IMR-90 (cell line): ENCODE data around the gene CLK4. TPM values are rescaled to one million over a fixed set of nuclear protein-coding genes. Genes with fewer than 3 reads are reported as not detected.

Source experiments
- ATAC-seq: fragments of 200-7000 bp; cut with Tn5 transposase; 2 replicates; pipeline ENCODE4 v1.9.1; 2020; ENCODE audit warnings: low read depth, mild to moderate bottlenecking, moderate library complexity
- BruUV-seq: library from RNA; stranded (reverse); fragments of 400-500 nt; replicated peaks from 2 replicates; lab custom pipeline; 2021; lab: Mats Ljungman, UMichigan
- CTCF ChIA-PET: fragments of 300-600 bp; formaldehyde crosslinking; extraction: SDS; loops from one replicate; lab custom pipeline; 2021; ENCODE audit warnings: antibody characterized with exemption; lab: Yijun Ruan, JAX
- POLR2A ChIA-PET: fragments of 300-600 bp; sonication (Branson Sonifier 250); formaldehyde crosslinking; loops from one replicate; lab custom pipeline; 2022; ENCODE audit warnings: antibody characterized with exemption; ENCODE audit not compliant: unreplicated experiment; lab: Charles Lee
- DNase-seq: peaks from one replicate; pipeline ENCODE4 v3.0.0; 2013
- H2AFZ ChIP-seq: replicated peaks from 2 replicates; pipeline ENCODE3; 2013; ENCODE audit warnings: low read length, mild to moderate bottlenecking; ENCODE audit not compliant: poor library complexity
- H2AK5ac ChIP-seq: 2 replicates; pipeline ENCODE4 v1.6.1; 2013; ENCODE audit warnings: low read depth, low read length, inconsistent platforms
- H2AK9ac ChIP-seq: replicated peaks from 2 replicates; pipeline ENCODE3; 2013; ENCODE audit warnings: mild to moderate bottlenecking, low read depth, low read length, moderate library complexity; ENCODE audit not compliant: poor library complexity
- H2BK120ac ChIP-seq: 2 replicates; pipeline ENCODE4 v1.6.1; 2013; ENCODE audit warnings: low read depth, low read length, inconsistent platforms
- H2BK15ac ChIP-seq: 3 replicates; pipeline ENCODE4 v1.6.1; 2013; ENCODE audit warnings: low read depth, low read length, inconsistent platforms
- H2BK20ac ChIP-seq: 2 replicates; pipeline ENCODE4 v1.6.1; 2013; ENCODE audit warnings: low read depth, mild to moderate bottlenecking, inconsistent platforms, low read length, moderate library complexity
- H2BK5ac ChIP-seq: 2 replicates; pipeline ENCODE4 v1.6.1; 2013; ENCODE audit warnings: mild to moderate bottlenecking, low read depth, low read length, inconsistent platforms; ENCODE audit not compliant: poor library complexity, severe bottlenecking
- H3K14ac ChIP-seq: replicated peaks from 2 replicates; pipeline ENCODE4 v1.6.1; 2013; ENCODE audit warnings: low read depth, low read length, inconsistent platforms
- H3K18ac ChIP-seq: 2 replicates; pipeline ENCODE4 v1.6.1; 2013; ENCODE audit warnings: low read depth, low read length, control low read depth
- H3K23ac ChIP-seq: 2 replicates; pipeline ENCODE4 v1.6.1; 2013; ENCODE audit warnings: low read depth, low read length, inconsistent platforms
- H3K27ac ChIP-seq: 2 replicates; pipeline ENCODE4 v1.5.1; 2013; ENCODE audit warnings: mild to moderate bottlenecking, control low read depth, low read length; ENCODE audit not compliant: insufficient read depth
- H3K27me3 ChIP-seq: 2 replicates; pipeline ENCODE4 v1.6.1; 2013; ENCODE audit warnings: low read length; ENCODE audit not compliant: control insufficient read depth, insufficient read depth
- H3K36me3 ChIP-seq: 2 replicates; pipeline ENCODE4 v1.6.1; 2013; ENCODE audit warnings: low read length, mixed read lengths; ENCODE audit not compliant: control insufficient read depth, insufficient read depth
- H3K4ac ChIP-seq: 2 replicates; pipeline ENCODE4 v1.6.1; 2013; ENCODE audit warnings: low read depth, low read length, inconsistent platforms
- H3K4me1 ChIP-seq: 2 replicates; pipeline ENCODE4 v1.6.1; 2013; ENCODE audit warnings: low read length, mixed read lengths; ENCODE audit not compliant: control insufficient read depth, insufficient read depth
- H3K4me2 ChIP-seq: 2 replicates; pipeline ENCODE4 v1.6.1; 2013; ENCODE audit warnings: low read depth, mild to moderate bottlenecking, control low read depth, low read length, moderate library complexity
- H3K4me3 ChIP-seq: 2 replicates; pipeline ENCODE4 v1.5.1; 2013; ENCODE audit warnings: low read depth, mild to moderate bottlenecking, control low read depth, low read length, moderate library complexity; ENCODE audit not compliant: insufficient read depth
- H3K56ac ChIP-seq: 2 replicates; pipeline ENCODE4 v1.6.1; 2013; ENCODE audit warnings: low read length, inconsistent platforms; ENCODE audit not compliant: insufficient read depth; ENCODE audit errors: extremely low read depth
- H3K79me1 ChIP-seq, 2 experiments: 2 replicates each; pipeline ENCODE4 v1.6.1; 2013; ENCODE audit warnings: low read length in 2 of 2, inconsistent platforms in 1 of 2, low read depth in 1 of 2
- H3K9ac ChIP-seq: 2 replicates; pipeline ENCODE4 v1.6.1; 2013; ENCODE audit warnings: low read depth, low read length, control low read depth
- H3K9me1 ChIP-seq: 2 replicates; pipeline ENCODE4 v1.6.1; 2013; ENCODE audit warnings: low read length, inconsistent platforms; ENCODE audit not compliant: insufficient read depth
- H3K9me3 ChIP-seq: 2 replicates; pipeline ENCODE4 v1.6.1; 2013; ENCODE audit warnings: low read length; ENCODE audit not compliant: control insufficient read depth, insufficient read depth
- H4K20me1 ChIP-seq: 2 replicates; pipeline ENCODE4 v1.6.1; 2013; ENCODE audit warnings: low read length, inconsistent platforms; ENCODE audit not compliant: insufficient read depth
- H4K5ac ChIP-seq: 2 replicates; pipeline ENCODE4 v1.6.1; 2013; ENCODE audit warnings: mild to moderate bottlenecking, low read depth, low read length, control low read depth
- H4K8ac ChIP-seq, 2 experiments: 2 replicates each; pipeline ENCODE4 v1.6.1; 2013; ENCODE audit warnings: low read depth in 2 of 2, low read length in 2 of 2, control low read depth in 1 of 2, inconsistent platforms in 1 of 2
- H4K91ac ChIP-seq: 2 replicates; pipeline ENCODE4 v1.6.1; 2013; ENCODE audit warnings: low read depth, low read length, inconsistent platforms; ENCODE audit not compliant: insufficient read depth
- BHLHE40 ChIP-seq: fragments of 150-350 bp; IDR thresholded peaks from 2 replicates; pipeline ENCODE4 v1.6.1; 2016; ENCODE audit warnings: mild to moderate bottlenecking, low read depth, low read length
- CHD1 ChIP-seq: IDR thresholded peaks from 2 replicates; pipeline ENCODE4 v1.6.1; 2012; ENCODE audit warnings: low read depth, low read length, improper control_type of control experiment
- ELK1 ChIP-seq: fragments of 150-350 bp; IDR thresholded peaks from 2 replicates; pipeline ENCODE4 v1.6.1; 2016; ENCODE audit warnings: low read depth, mild to moderate bottlenecking, low read length, moderate library complexity, borderline replicate concordance
- FOS ChIP-seq: fragments of 150-350 bp; IDR thresholded peaks from 2 replicates; pipeline ENCODE4 v1.6.1; 2016; ENCODE audit warnings: low read depth, low read length
- MAFK ChIP-seq: IDR thresholded peaks from 2 replicates; pipeline ENCODE4 v1.6.1; 2012; ENCODE audit warnings: low read depth, low read length, improper control_type of control experiment
- MAZ ChIP-seq: IDR thresholded peaks from 2 replicates; pipeline ENCODE4 v1.6.1; 2012; ENCODE audit warnings: low read depth, mild to moderate bottlenecking, low read length, improper control_type of control experiment, moderate library complexity, borderline replicate concordance
- MXI1 ChIP-seq: IDR thresholded peaks from 2 replicates; pipeline ENCODE4 v1.6.1; 2012; ENCODE audit warnings: low read depth, mild to moderate bottlenecking, low read length, moderate library complexity, borderline replicate concordance
- POLR2A ChIP-seq: IDR thresholded peaks from 2 replicates; pipeline ENCODE4 v1.6.1; 2012; ENCODE audit warnings: mild to moderate bottlenecking, low read depth, low read length
- RCOR1 ChIP-seq: IDR thresholded peaks from 2 replicates; pipeline ENCODE4 v1.6.1; 2012; ENCODE audit warnings: mild to moderate bottlenecking, low read length, improper control_type of control experiment; ENCODE audit not compliant: insufficient replicate concordance
- RFX5 ChIP-seq: IDR thresholded peaks from 2 replicates; pipeline ENCODE4 v1.8.0; 2012; ENCODE audit warnings: low read depth, mild to moderate bottlenecking, low read length, moderate library complexity
- SMC3 ChIP-seq: fragments of 150-350 bp; IDR thresholded peaks from 2 replicates; pipeline ENCODE4 v1.6.1; 2016; ENCODE audit warnings: low read depth, mild to moderate bottlenecking, antibody characterized with exemption, low read length, moderate library complexity
- USF2 ChIP-seq: fragments of 150-350 bp; IDR thresholded peaks from 2 replicates; pipeline ENCODE4 v1.6.1; 2017; ENCODE audit warnings: mild to moderate bottlenecking, antibody characterized with exemption, low read length, low read depth
- WGBS, 2 experiments: methylation state at CpG; one replicate each; pipeline versions ENCODE4 v1.1.5 to v1.1.7; 2013; ENCODE audit warnings: missing lambda C conversion rate in 2 of 2; ENCODE audit not compliant: insufficient read length in 1 of 2; ENCODE audit errors: extremely low coverage in 2 of 2; 5-methylcytosine and 5-hydroxymethylcytosine counted together
- dilution Hi-C: fragments of 300-500 bp; cut with HindIII; formaldehyde crosslinking; loops from one replicate; pipeline ENCODE4 v1.14.3; 2018; ENCODE audit warnings: low sequenced_read_pairs; ENCODE audit not compliant: unreplicated experiment
- in situ Hi-C: fragments of 300-500 bp; cut with MboI; formaldehyde crosslinking; loops from 3 replicates; pipeline ENCODE4 v1.14.3; 2019; ENCODE audit warnings: low sequenced_read_pairs, inconsistent platforms, mixed read lengths
- intact Hi-C: fragments of 100-400 bp; cut with micrococcal nuclease; formaldehyde crosslinking; loops from 2 replicates; pipeline ENCODE4 v1.10.0; 2022
- polyA plus RNA-seq, 3 experiments: library from polyadenylated mRNA; depleted of rRNA; stranded (reverse); fragments of >200 nt; gene quantifications; 2 replicates each; pipeline ENCODE4 v1.2.3, GENCODE V29; 2012; ENCODE audit warnings: low replicate concordance in 1 of 3
- total RNA-seq: library from RNA; depleted of rRNA; stranded (reverse); fragments of >200 nt; gene quantifications from 2 replicates; pipeline ENCODE4 v1.2.3, GENCODE V29; 2012

CLK4 gene
- total and polyA plus RNA-seq, 2 of the 4 experiments (the other 2 are of a cell fraction): 8.2 to 11.9 TPM

- Histone ChIP-seq H3K79me1 (peaks cover 0 to 4% of the 10 kb centered on the region in 2 experiments; a peak in 1 of 4 replicates), H3K56ac (no peak overlapping the region), H2AK9ac (no peak overlapping the region), H2AK5ac (no peak overlapping the region), H3K27ac (no peak overlapping the region), H3K9me1 (no peaks in the 10 kb centered on the region), H3K9ac (no peak overlapping the region), H4K91ac (no peak overlapping the region), H4K5ac (no peak overlapping the region), H2BK20ac (no peak overlapping the region), H4K8ac (no peak overlapping the region), H2AFZ (peak overlapping the region; percentile 4), H3K27me3 (no peaks in the 10 kb centered on the region; the same call in none of the 2 replicates), H3K4me1 (no peaks in the 10 kb centered on the region), H3K4me2 (no peak overlapping the region), H3K14ac (no peak overlapping the region), H3K18ac (no peak overlapping the region), H2BK5ac (no peak overlapping the region), H3K4ac (no peak overlapping the region), H2BK120ac (no peak overlapping the region), H4K20me1 (peaks cover 5% of the 10 kb centered on the region), H3K36me3 (no peaks in the 10 kb centered on the region), H3K23ac (no peak overlapping the region), H3K4me3 (no peak overlapping the region), H2BK15ac (no peak overlapping the region), H3K9me3 (no peaks in the 10 kb centered on the region)
- no TSS peak for BruUV-seq
- intact Hi-C loops: no loop called here
- DNase-seq (no peak), ATAC-seq (no peak)
- 40% methylated on average over 1 of the region's 2 CpGs; no CpG with 5 or more reads in 1 of the 2 experiments for WGBS, 2 experiments
- dilution Hi-C loops: no loop called here
- POLR2A ChIA-PET: no interaction called here
- no peak for TF ChIP-seq USF2
- no peak for TF ChIP-seq ELK1
- TF ChIP-seq MAFK: no peak
- no peak for TF ChIP-seq BHLHE40
- no peak for TF ChIP-seq FOS
- TF ChIP-seq SMC3: no peak
- TF ChIP-seq RFX5: no peak
- no peak for TF ChIP-seq MAZ
- TF ChIP-seq CHD1: no peak
- no peak for TF ChIP-seq MXI1
- TF ChIP-seq RCOR1: no peak
- TF ChIP-seq POLR2A: no peak
- in situ Hi-C loops: no loop called here
- CTCF ChIA-PET: no interaction called here
Observed at GRCh38 chr5:178630951-178631350, 4.1 kb upstream of the CLK4 start.
